Inferior parietal cortex (tissue), 1 donor: ENCODE results near the gene C6orf136.
A peak's percentile ranks its signal among the peaks of the same experiment; 100 is the strongest.

Source experiments
- DNase-seq: peaks from one replicate; pipeline ENCODE4 v3.0.0-alpha.2; 2016; ENCODE audit errors: extremely low spot score

C6orf136 gene

GRCh38 chr6:30615958-30616810 is 30.7 kb upstream of the C6orf136 start:
- peak; percentile 44 for DNase-seq

GRCh38 chr6:30616811-30617564 is 29.9 kb upstream of the C6orf136 start, which contains the start of gene PPP1R10:
Gene PPP1R10 (minus strand): TSS chr6:30617243. CDS start chr6:30609944, 7,299 bp downstream.
- DNase-seq = peak; percentile 100

- peak; percentile 99 for DNase-seq
Measured at GRCh38 chr6:30617565-30618269, 29.2 kb upstream of the C6orf136 start, which contains the start of gene MRPS18B. Gene MRPS18B (plus strand): TSS chr6:30617840. CDS start chr6:30617866, 26 bp downstream.

- DNase-seq = no peak
Measured at GRCh38 chr6:30618270-30618797, 28.6 kb upstream of the C6orf136 start.

- DNase-seq = no peak
Measured at GRCh38 chr6:30619561-30619960, 27.4 kb upstream of the C6orf136 start.

GRCh38 chr6:30625511-30625910 is 21.4 kb upstream of the C6orf136 start:
- DNase-seq = no peak

- DNase-seq = peak; percentile 84
Measured at GRCh38 chr6:30626484-30627366, 20.2 kb upstream of the C6orf136 start, which contains the start of gene ATAT1. Gene ATAT1 (plus strand): TSS chr6:30626874.

- DNase-seq = no peak
Measured at GRCh38 chr6:30635834-30636233, 11.1 kb upstream of the C6orf136 start.

- DNase-seq = no peak
Measured at GRCh38 chr6:30640481-30640880, 6.5 kb upstream of the C6orf136 start.

GRCh38 chr6:30641048-30641447 is 5.9 kb upstream of the C6orf136 start:
- no peak for DNase-seq

GRCh38 chr6:30643656-30644055 is 3.3 kb upstream of the C6orf136 start:
- no peak for DNase-seq

- no peak for DNase-seq
Measured at GRCh38 chr6:30644769-30645168, 2.2 kb upstream of the C6orf136 start.

GRCh38 chr6:30645989-30646388 is 944 bp upstream of the C6orf136 start:
- no peak for DNase-seq

GRCh38 chr6:30647242-30648116 is 546 bp downstream of the C6orf136 start:
- peak; percentile 46 for DNase-seq

- DNase-seq = no peak
Measured at GRCh38 chr6:30651143-30651542, 4.2 kb downstream of the C6orf136 start.

- DNase-seq = no peak
Measured at GRCh38 chr6:30654798-30655742, 8.1 kb downstream of the C6orf136 start.

GRCh38 chr6:30655743-30656094 is 8.8 kb downstream of the C6orf136 start:
- no peak for DNase-seq

GRCh38 chr6:30656513-30656912 is 9.6 kb downstream of the C6orf136 start:
- DNase-seq = no peak

- no peak for DNase-seq
Measured at GRCh38 chr6:30657454-30657853, 10.5 kb downstream of the C6orf136 start.
